Ishikawa (cell line): ENCODE measurements around the gene EEF2K.

Experiments used
- CEBPB ChIP-seq: IDR thresholded peaks from 2 replicates; pipeline ENCODE4 v1.6.1; 2012
- CREB1 ChIP-seq: IDR thresholded peaks from 2 replicates; pipeline ENCODE4 v1.6.1; 2012; ENCODE audit warnings: low read depth
- EGR1 ChIP-seq: IDR thresholded peaks from 2 replicates; pipeline ENCODE4 v1.6.1; 2012
- EP300 ChIP-seq: IDR thresholded peaks from 2 replicates; pipeline ENCODE4 v1.6.1; 2012; ENCODE audit warnings: borderline replicate concordance
- FOXM1 ChIP-seq: IDR thresholded peaks from 2 replicates; pipeline ENCODE4 v1.6.1; 2012; ENCODE audit warnings: low read depth, borderline replicate concordance
- MAX ChIP-seq: IDR thresholded peaks from 2 replicates; pipeline ENCODE4 v1.6.1; 2012
- NFIC ChIP-seq: IDR thresholded peaks from 2 replicates; pipeline ENCODE4 v1.6.1; 2012
- RAD21 ChIP-seq: IDR thresholded peaks from 2 replicates; pipeline ENCODE4 v1.6.1; 2012; ENCODE audit warnings: low read depth
- TAF1 ChIP-seq: IDR thresholded peaks from 2 replicates; pipeline ENCODE4 v1.6.1; 2012; ENCODE audit warnings: low read depth, mild to moderate bottlenecking
- TCF12 ChIP-seq: IDR thresholded peaks from 2 replicates; pipeline ENCODE4 v1.6.1; 2012; ENCODE audit warnings: low read depth
- TEAD4 ChIP-seq: IDR thresholded peaks from 2 replicates; pipeline ENCODE4 v1.6.1; 2012
- YY1 ChIP-seq: IDR thresholded peaks from 2 replicates; pipeline ENCODE4 v1.6.1; 2012; ENCODE audit warnings: low read depth
- ZBTB7A ChIP-seq: IDR thresholded peaks from 2 replicates; pipeline ENCODE4 v1.6.1; 2012; ENCODE audit warnings: low read depth
- TF ChIP-seq, protein P1 (sequence below): IDR thresholded peaks from 2 replicates; pipeline ENCODE4 v1.6.1; 2012
- TF ChIP-seq, protein P2 (sequence below): IDR thresholded peaks from 2 replicates; pipeline ENCODE4 v1.6.1; 2012; ENCODE audit warnings: low read depth, mild to moderate bottlenecking

The EEF2K gene

DNA sequence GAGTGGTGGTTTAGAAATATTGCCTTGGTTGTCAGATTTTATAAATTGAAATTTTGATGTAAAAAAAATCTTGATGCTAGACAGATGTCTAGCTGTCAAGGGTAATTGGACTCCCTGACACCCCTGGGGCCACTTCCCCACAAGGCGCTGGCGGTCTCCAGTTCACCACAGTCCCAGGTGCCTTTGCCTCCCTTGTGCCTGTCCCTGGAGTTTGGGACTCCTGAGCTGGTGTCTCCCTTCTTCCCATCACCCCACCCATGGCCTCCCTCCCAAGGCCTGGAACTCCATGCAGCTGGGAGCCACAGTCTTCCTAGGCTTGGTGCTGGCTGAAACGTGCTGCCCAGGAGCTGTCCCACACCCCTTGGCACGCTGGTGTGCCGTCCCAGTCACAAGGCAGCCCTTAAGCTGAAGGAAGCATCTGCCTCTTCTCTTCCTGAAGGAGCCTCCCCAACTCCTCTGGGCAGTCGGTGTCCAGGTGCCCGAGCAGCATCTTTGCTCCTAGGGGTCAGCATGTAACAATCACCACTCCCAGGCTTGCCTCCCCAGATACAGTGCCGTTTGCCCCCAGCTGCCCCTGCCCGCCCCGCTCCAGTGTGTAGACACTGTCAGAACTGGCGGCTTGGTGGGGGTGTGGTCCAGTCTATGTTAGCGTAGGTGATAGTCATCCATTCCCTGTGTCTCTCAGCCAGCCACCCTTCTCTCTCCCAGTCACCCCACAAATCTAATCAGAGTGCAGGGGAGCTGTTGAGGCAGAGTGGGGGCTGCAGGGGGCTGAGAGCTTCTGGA, 117.3 kb downstream of the EEF2K start:
- TF ChIP-seq EP300 (no peak), ZBTB7A (no peak), FOXM1 (no peak), EGR1 (no peak), CEBPB (no peak), MAX (no peak), TEAD4 (no peak)
- TF ChIP-seq, protein P1, sequence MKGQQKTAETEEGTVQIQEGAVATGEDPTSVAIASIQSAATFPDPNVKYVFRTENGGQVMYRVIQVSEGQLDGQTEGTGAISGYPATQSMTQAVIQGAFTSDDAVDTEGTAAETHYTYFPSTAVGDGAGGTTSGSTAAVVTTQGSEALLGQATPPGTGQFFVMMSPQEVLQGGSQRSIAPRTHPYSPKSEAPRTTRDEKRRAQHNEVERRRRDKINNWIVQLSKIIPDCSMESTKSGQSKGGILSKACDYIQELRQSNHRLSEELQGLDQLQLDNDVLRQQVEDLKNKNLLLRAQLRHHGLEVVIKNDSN, result no peak
- TF ChIP-seq, protein P2, sequence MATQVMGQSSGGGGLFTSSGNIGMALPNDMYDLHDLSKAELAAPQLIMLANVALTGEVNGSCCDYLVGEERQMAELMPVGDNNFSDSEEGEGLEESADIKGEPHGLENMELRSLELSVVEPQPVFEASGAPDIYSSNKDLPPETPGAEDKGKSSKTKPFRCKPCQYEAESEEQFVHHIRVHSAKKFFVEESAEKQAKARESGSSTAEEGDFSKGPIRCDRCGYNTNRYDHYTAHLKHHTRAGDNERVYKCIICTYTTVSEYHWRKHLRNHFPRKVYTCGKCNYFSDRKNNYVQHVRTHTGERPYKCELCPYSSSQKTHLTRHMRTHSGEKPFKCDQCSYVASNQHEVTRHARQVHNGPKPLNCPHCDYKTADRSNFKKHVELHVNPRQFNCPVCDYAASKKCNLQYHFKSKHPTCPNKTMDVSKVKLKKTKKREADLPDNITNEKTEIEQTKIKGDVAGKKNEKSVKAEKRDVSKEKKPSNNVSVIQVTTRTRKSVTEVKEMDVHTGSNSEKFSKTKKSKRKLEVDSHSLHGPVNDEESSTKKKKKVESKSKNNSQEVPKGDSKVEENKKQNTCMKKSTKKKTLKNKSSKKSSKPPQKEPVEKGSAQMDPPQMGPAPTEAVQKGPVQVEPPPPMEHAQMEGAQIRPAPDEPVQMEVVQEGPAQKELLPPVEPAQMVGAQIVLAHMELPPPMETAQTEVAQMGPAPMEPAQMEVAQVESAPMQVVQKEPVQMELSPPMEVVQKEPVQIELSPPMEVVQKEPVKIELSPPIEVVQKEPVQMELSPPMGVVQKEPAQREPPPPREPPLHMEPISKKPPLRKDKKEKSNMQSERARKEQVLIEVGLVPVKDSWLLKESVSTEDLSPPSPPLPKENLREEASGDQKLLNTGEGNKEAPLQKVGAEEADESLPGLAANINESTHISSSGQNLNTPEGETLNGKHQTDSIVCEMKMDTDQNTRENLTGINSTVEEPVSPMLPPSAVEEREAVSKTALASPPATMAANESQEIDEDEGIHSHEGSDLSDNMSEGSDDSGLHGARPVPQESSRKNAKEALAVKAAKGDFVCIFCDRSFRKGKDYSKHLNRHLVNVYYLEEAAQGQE, result no peak

- TF ChIP-seq TEAD4, result no peak
- no peak for TF ChIP-seq ZBTB7A
- TF ChIP-seq CEBPB, result no peak
- TF ChIP-seq EP300, result no peak
- TF ChIP-seq, protein P2, result no peak
- TF ChIP-seq MAX, result no peak
- TF ChIP-seq CREB1, result no peak
- no peak for TF ChIP-seq YY1
- TF ChIP-seq TAF1, result no peak
- TF ChIP-seq FOXM1, result no peak
- no peak for TF ChIP-seq RAD21
- TF ChIP-seq, protein P1, result no peak
- TF ChIP-seq NFIC, result no peak
- no peak for TF ChIP-seq EGR1
- TF ChIP-seq TCF12, result no peak
Measured at GRCh38 chr16:22323959-22324786, 118.1 kb downstream of the EEF2K start.

GRCh38 chr16:22324787-22325597, 118.9 kb downstream of the EEF2K start:
- TF ChIP-seq CEBPB, result no peak
- no peak for TF ChIP-seq EGR1
- no peak for TF ChIP-seq TEAD4
- no peak for TF ChIP-seq FOXM1
- TF ChIP-seq ZBTB7A, result no peak
- TF ChIP-seq RAD21, result no peak
- no peak for TF ChIP-seq NFIC
- no peak for TF ChIP-seq CREB1

DNA sequence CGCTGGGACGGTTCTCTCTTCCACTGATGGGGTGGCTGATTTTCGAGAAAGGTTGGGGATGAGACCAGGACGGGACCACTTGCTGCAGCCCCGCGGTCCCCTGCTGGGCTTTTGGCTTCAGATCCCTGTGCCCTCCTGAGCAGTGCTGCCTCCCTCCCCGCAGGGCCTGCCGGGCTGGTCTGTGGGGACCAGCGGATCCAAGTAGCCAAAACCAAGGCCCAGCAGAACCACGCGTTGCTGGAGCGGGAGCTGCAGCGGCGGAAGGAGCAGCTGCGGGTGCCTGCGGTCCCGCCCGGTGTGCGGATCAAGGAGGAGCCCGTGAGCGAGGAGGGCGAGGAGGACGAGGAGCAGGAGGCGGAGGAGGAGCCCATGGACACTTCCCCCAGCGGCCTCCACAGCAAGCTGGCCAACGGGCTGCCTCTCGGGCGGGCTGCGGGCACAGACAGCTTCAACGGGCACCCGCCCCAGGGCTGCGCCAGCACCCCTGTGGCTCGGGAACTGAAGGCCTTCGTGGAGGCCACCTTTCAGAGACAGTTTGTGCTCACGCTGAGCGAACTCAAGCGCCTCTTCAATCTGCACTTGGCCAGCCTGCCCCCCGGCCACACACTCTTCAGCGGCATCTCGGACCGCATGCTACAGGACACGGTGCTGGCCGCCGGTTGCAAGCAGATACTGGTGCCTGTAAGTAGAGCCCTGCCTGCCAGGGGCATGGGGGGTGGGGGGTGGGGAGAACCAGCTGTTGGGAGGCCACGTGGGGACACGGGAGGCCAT, 119.7 kb downstream of the EEF2K start:
- no peak for TF ChIP-seq MAX
- TF ChIP-seq TCF12, result no peak
- TF ChIP-seq TEAD4, result no peak
- TF ChIP-seq EGR1, result no peak

DNA sequence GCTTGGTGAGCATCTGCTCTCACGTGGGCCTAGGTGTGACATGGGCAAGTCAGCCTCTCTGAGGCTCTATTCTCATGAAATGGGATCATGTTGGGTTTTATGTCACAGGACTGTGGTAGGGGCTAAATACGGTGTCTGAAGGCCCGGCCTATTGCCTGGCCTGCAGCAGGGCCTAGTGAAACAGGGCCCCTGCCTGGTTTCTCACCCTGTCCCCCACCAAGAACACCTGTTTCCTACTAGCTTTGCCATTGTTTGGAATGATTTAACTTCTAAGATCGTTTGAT, 120.2 kb downstream of the EEF2K start:
- TF ChIP-seq EP300 (no peak), MAX (no peak), YY1 (no peak), ZBTB7A (no peak), TEAD4 (no peak), FOXM1 (no peak), NFIC (no peak), CEBPB (no peak), TAF1 (no peak), RAD21 (no peak), CREB1 (no peak), EGR1 (no peak)
- TF ChIP-seq, protein P2, result no peak
- TF ChIP-seq, protein P1, result no peak
